T-helper 2 cell treated with Interferon-gamma antibody and Interleukin-4, amounts not matched to agents 100 ng/mL and 5 ng/mL, for 36 hours (primary cell): ENCODE data around the gene H2AZ1. TPM values are rescaled to one million over a fixed set of nuclear protein-coding genes. Genes with fewer than 3 reads are reported as not detected.
"Not testable (repeated sequence)": the region's sequence is repeated elsewhere in the genome, so short reads cannot be mapped to it uniquely, and the experiment has no call there.

Experiments
- intact Hi-C: fragments of 100-400 bp; cut with micrococcal nuclease; formaldehyde crosslinking; loops from one replicate; pipeline ENCODE4 v1.15.1; 2023
- total RNA-seq: library from RNA; stranded (reverse); gene quantifications from 2 replicates; pipeline ENCODE4 v1.2.3, GENCODE V29; 2022

Gene H2AZ1
- total RNA-seq: 538 and 544 TPM in 2 replicates

- intact Hi-C loops: loop anchor here (1.0 to 5.0 kb wide), 15 partner anchors 15 to 1807 kb away; partner anchors contain the start of genes DAPP1, METAP1, RAP1GDS1 and STPG2
These were observed at the start of gene H2AZ1 for GRCh38 chr4:99949999-99950912. Gene H2AZ1, minus strand, starts transcription at chr4:99950275. Its CDS starts 105 bp downstream, at chr4:99950170.

- intact Hi-C loops: no loop called here
These were observed 48.2 kb upstream of the H2AZ1 start for GRCh38 chr4:99998062-99998867.

DNA sequence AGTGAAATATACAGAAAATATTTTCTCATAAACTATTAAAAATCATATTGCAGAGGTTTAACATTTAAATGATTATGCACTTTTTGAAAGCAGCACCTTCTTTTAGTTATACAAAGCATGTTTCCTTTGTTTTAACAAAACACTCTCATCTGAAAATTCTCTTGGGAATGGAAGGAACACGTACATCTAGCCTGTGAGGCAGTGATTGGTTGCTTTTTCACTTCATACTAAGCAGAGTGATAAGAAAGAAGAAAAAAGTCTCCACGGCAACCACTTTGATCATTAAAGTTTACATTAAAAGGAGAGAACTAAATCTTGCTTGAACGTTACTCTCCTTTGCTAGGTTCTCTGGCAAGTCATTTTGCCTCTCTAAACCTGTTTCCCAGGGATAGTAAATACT is 41.7 kb upstream of the H2AZ1 start:
- intact Hi-C loops: no loop called here

- intact Hi-C loops: no loop called here
These were observed 37.6 kb upstream of the H2AZ1 start for GRCh38 chr4:99987681-99988080.

- intact Hi-C loops: no loop called here
These were observed 36.7 kb upstream of the H2AZ1 start for GRCh38 chr4:99986792-99987191.

- intact Hi-C loops: no loop called here
These were observed 33.3 kb upstream of the H2AZ1 start for GRCh38 chr4:99983289-99983943.

- intact Hi-C loops: no loop called here
These were observed 29.8 kb upstream of the H2AZ1 start for GRCh38 chr4:99979872-99980271.

DNA sequence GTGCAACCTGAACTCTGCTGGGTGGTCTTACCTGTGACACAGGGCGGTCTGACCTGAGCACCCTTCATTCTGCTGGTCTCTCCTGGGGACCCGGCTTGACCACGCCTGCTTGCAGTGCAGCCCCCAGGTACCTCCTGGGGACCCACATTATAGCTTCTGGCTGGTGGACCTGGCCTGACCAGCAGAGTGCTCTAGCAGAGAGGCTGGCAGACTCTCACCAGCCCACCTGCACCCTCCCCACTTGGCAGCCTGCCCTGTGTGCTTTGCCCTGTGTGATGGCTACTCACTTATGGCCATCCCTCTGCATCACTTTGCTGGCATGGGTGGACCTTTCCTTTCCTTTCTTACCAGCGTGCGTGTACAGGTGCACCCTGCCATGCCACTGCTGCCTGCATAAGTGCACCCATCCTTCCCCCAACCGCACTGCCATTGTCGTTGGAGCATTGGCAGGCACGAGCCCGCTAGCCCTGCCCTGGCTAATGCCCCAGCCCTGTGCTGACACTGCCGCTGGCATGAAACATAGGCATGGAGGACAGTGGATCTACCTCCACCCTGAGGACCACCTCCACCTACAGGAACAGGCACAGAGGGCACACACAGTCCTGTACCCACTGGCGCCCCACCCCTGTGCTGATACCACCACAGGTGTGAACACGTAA is 21.5 kb upstream of the H2AZ1 start:
- intact Hi-C loops: no loop called here

- intact Hi-C loops: no loop called here
These were observed 18.3 kb upstream of the H2AZ1 start for GRCh38 chr4:99968330-99968729.

DNA sequence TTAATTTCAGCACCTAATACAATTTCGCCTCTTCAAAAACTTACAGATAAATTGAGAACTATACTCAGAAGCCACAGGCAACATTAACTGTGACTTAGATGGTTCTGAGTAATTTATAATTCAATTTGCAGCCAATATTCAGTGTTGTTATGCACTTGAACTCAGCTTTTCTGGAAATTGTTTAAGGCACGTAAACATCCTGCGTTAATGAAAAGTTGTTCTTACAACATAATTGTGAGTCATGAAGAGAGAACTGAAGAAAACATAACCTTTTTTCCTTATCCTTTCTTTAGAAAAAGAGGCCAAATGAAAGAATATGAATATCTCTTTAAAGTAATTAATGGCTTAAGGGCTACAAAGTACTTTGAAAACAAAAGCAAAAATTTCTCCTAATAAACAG is 16.6 kb upstream of the H2AZ1 start:
- intact Hi-C loops: no loop called here

DNA sequence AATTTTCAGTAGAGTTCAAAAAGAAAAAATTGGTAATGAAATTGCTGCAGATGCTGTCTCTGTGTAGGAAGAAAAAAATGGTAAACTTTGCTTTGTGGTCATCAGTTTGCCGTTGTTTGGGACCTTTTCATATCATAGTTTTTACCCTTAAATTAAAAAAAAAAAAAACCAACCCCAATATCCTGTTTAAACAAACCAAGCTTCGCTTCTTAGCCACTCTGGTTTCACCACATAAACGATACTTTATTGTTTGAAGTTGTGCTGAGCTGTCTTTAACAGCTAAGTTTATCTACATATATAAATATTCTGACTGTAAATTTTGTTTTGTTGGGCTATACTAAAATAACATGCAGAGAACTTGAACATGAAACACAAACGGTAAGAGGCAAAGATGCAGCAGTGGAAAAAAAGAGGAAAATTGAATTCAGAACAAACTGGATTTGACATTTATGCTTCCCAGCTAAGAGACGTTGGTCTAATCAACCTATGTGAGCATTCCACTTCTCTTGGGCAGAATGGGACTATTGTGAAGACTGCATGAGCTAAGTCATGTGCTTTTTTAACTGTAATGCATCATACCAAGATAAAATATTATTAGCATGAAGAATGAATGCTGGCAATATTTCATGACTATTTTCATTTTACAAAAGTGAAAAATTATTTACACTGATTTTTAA is 15.7 kb upstream of the H2AZ1 start:
- intact Hi-C loops: loop anchor here (1.0 kb wide), 1 partner anchor 16 kb away; the partner anchor contains the start of gene H2AZ1

DNA sequence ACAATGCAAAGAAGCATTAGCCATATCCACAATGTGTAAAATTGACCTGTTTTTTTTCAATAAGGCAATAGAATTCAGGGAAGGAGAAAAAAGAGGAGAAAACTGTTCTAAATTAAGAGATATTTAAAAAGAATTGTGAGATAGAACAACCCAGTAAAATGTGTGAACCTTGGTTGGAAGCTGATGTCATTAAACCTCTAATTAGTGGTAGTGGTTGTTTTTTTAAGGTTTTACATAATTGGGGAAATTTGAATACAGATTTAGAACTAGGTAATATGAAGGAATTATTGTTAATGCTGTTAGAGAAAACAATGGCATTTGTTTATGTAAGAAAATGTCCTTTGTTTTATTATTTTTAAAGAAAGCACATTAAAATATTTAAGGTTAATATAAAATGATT is 15.1 kb upstream of the H2AZ1 start:
- intact Hi-C loops: loop anchor here (1.0 kb wide), 1 partner anchor 15 kb away; the partner anchor contains the start of gene H2AZ1

DNA sequence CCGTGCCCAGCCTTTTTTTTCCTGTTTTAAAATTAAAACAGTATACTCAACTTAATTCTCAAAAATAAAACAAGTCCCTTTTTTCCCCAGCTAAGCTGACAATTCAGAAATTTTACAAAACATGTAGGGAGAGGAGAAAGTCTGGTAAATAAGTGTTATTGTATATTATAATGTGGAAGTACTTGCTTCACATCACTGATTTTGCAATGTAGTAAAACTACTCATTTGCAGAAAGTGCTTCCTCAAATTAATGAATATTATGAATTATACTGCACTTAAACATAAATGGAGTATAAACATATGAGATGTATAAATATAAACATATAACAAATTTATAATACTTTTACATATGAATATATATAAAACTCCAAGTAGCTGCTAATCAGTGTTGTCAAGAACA is 11.6 kb upstream of the H2AZ1 start:
- intact Hi-C loops: no loop called here

GRCh38 chr4:99960648-99961047 is 10.6 kb upstream of the H2AZ1 start:
- intact Hi-C loops: no loop called here

DNA sequence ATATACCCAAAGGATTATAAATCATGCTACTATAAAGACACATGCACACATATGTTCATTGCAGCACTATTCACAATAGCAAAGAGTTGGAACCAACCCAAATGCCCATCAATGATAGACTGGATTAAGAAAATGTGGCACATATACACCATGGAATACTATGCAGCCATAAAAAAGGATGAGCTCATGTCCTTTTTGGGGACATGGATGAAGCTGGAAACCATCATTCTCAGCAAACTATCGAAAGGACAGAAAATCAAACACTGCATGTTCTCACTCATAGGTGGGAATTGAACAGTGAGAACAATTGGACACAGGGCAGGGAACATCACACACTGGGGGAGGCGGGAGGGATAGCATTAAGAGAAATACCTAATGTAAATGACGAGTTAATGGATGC is 8.1 kb upstream of the H2AZ1 start:
- intact Hi-C loops: not testable (repeated sequence)

DNA sequence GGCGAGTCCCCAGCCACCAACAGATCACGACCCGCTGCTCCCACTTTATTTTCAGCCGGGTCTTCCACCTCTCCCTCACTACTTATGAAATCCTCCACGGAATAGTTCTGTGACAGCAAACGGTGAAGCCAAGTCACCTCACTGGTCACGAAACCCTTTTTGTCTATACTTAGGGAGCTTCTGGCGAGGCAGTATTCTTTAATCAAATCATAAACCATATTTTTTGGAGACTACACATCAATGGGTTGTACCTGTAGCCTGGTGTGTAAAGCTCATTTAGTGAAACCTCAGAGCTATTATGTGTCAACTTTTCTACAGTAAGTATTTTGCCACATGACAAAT is 809 bp upstream of the H2AZ1 start:
- intact Hi-C loops: loop anchor here (1.0 to 5.0 kb wide), 9 partner anchors 14 to 1808 kb away; partner anchors contain the start of genes DAPP1, METAP1 and STPG2

GRCh38 chr4:99949034-99949998 is 759 bp downstream of the H2AZ1 start:
- intact Hi-C loops: loop anchor here (1.0 to 5.0 kb wide), 6 partner anchors 37 to 1687 kb away; partner anchors contain the start of gene RAP1GDS1

DNA sequence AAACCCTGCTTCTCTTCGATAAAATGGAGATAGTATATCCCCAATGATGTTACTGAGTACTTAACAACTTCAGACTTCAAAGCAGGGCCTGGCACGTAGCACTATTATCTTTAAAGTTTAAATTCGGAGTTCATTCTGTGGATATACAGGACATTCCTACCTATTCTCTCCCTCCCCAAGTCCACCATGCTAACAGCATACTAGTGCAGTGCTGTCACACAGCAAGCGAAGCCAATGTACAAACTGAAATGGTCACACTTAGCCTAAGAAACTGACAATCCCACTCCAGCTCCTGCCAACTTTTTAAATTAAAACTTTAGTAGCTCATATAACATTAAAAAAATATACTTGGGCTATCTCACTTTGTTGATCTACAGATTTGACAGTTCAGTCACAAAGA is 2.5 kb downstream of the H2AZ1 start:
- intact Hi-C loops: loop anchor here (2.0 to 5.0 kb wide), 5 partner anchors 27 to 1685 kb away; partner anchors contain the start of genes ADH5 and RAP1GDS1

GRCh38 chr4:99947190-99947578 is 2.9 kb downstream of the H2AZ1 start:
- intact Hi-C loops: loop anchor here (2.0 to 5.0 kb wide), 4 partner anchors 26 to 1685 kb away; partner anchors contain the start of genes ADH5 and RAP1GDS1
